Vagina (tissue), 2 donors: ENCODE data around the gene KRTAP10-1. TPM values are rescaled to one million over a fixed set of nuclear protein-coding genes. Genes with fewer than 3 reads are reported as not detected.

Experiments used
- DNase-seq, 2 donors: peaks; one replicate each; pipeline ENCODE4 v3.0.0-alpha.2; 2017; ENCODE audit errors: extremely low spot score in 2 of 2
- H3K27ac ChIP-seq: fragments of 200-600 bp; sonication (generic); one replicate; pipeline ENCODE4 v1.5.1; 2019
- H3K27me3 ChIP-seq: fragments of 200-600 bp; sonication (generic); one replicate; pipeline ENCODE4 v1.5.1; 2019
- H3K36me3 ChIP-seq, 2 donors: fragments of 200-600 bp; sonication (generic); one replicate each; pipeline ENCODE4 v1.5.1; 2017 to 2019
- H3K4me1 ChIP-seq: fragments of 200-600 bp; sonication (generic); one replicate; pipeline ENCODE4 v1.5.1; 2019
- H3K4me3 ChIP-seq, 2 donors: fragments of 200-600 bp; sonication (generic); 1 replicate in 1 of 2; 2 replicates in 1 of 2; pipeline ENCODE4 v1.5.1; 2016 to 2019
- H3K9me3 ChIP-seq: fragments of 200-600 bp; sonication (generic); one replicate; pipeline ENCODE4 v1.5.1; 2019
- CTCF ChIP-seq, 3 experiments: fragments of 450-650 bp in 2 of 3; fragments of 200-600 bp in 1 of 3; sonication (generic) in 1 of 3; IDR thresholded peaks; one replicate each; pipeline ENCODE4 v1.5.1; 2017 to 2019; ENCODE audit warnings: antibody characterized with exemption in 3 of 3, mild to moderate bottlenecking in 2 of 3, moderate library complexity in 2 of 3
- POLR2A ChIP-seq, 2 donors: fragments of 450-650 bp; IDR thresholded peaks; one replicate each; pipeline ENCODE4 v1.6.1; 2017; ENCODE audit warnings: antibody characterized with exemption in 2 of 2, mild to moderate bottlenecking in 2 of 2, moderate library complexity in 2 of 2
- POLR2AphosphoS5 ChIP-seq, 2 donors: sonication (generic); formaldehyde crosslinking; IDR thresholded peaks; one replicate each; pipeline ENCODE4 v1.9.0; 2017; ENCODE audit warnings: antibody characterized with exemption in 2 of 2, mild to moderate bottlenecking in 2 of 2, low read depth in 1 of 2; ENCODE audit not compliant: insufficient read depth in 1 of 2
- intact Hi-C: fragments of 100-400 bp; cut with DNase I; formaldehyde crosslinking; loops from one replicate; pipeline ENCODE4 v1.15.1; 2023
- total RNA-seq: library from RNA; depleted of rRNA; stranded (reverse); fragments of >200 nt; gene quantifications from one replicate; pipeline ENCODE4 v1.2.3, GENCODE V29; 2016

Gene KRTAP10-1
- total RNA-seq, 1 donor from 2014 or later = not detected

- Histone ChIP-seq H3K4me1 (no peaks in the 10 kb centered on the region), H3K27me3 (no peaks in the 10 kb centered on the region), H3K4me3 (no peak overlapping the region), H3K36me3 (no peaks in the 10 kb centered on the region), H3K27ac (peak overlapping the region; percentile 28), H3K9me3 (no peaks in the 10 kb centered on the region)
- DNase-seq = no peak
- intact Hi-C loops = no loop called here
- TF ChIP-seq CTCF (IDR thresholded peaks at IDR 0.05) (no peak), POLR2A (IDR thresholded peaks at IDR 0.05) (no peak), POLR2AphosphoS5 (IDR thresholded peaks at IDR 0.05; ENCODE audit: insufficient read depth in 1 of 2, low read depth in 1 of 2) (no peak)
Observed at GRCh38 chr21:44496564-44497550, 43.1 kb downstream of the KRTAP10-1 start.

- Histone ChIP-seq H3K27ac (no peak overlapping the region), H3K4me3 (no peak overlapping the region), H3K36me3 (no peaks in the 10 kb centered on the region), H3K4me1 (no peaks in the 10 kb centered on the region), H3K9me3 (no peaks in the 10 kb centered on the region), H3K27me3 (no peaks in the 10 kb centered on the region)
- intact Hi-C loops = no loop called here
- TF ChIP-seq CTCF (IDR thresholded peaks at IDR 0.05) (no peak), POLR2A (IDR thresholded peaks at IDR 0.05) (no peak), POLR2AphosphoS5 (IDR thresholded peaks at IDR 0.05; ENCODE audit: insufficient read depth in 1 of 2, low read depth in 1 of 2) (no peak)
- no peak for DNase-seq
Observed at GRCh38 chr21:44495611-44496563, 44.1 kb downstream of the KRTAP10-1 start.

GRCh38 chr21:44494956-44495355 is 45.0 kb downstream of the KRTAP10-1 start:
- no peaks in the 10 kb centered on the region for H3K9me3 ChIP-seq
- H3K4me3 ChIP-seq = no peak overlapping the region
- no peaks in the 10 kb centered on the region for H3K27me3 ChIP-seq
- no peak for TF ChIP-seq CTCF (IDR thresholded peaks at IDR 0.05)
- no peaks in the 10 kb centered on the region for H3K4me1 ChIP-seq
- no peaks in the 10 kb centered on the region for H3K36me3 ChIP-seq
- H3K27ac ChIP-seq = no peak overlapping the region
- intact Hi-C loops = no loop called here
- DNase-seq = no peak

DNA sequence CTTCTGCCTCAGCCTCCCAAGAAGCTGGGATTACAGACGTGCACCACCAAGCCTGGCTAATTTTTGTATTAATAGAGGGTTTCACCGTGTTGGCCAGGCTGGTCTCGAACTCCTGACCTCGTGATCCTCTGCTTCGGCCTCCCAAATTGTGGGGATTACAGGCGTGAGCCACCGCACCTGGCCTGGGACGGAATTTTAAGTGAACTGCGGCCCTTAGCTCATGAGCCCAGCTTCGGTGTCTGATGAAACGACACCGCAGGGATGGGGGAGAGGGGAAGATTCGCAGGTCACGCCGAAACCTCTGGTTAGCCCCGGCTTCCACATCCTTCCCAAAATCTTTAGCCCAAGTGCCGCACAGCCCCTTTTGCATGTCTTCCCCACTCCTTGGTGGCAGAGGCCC is 45.6 kb downstream of the KRTAP10-1 start:
- no peaks in the 10 kb centered on the region for H3K4me1 ChIP-seq
- no peak overlapping the region for H3K27ac ChIP-seq
- no peaks in the 10 kb centered on the region for H3K36me3 ChIP-seq
- H3K4me3 ChIP-seq = no peak overlapping the region
- no peaks in the 10 kb centered on the region for H3K9me3 ChIP-seq
- no peak for DNase-seq
- H3K27me3 ChIP-seq = no peaks in the 10 kb centered on the region
- no peak for TF ChIP-seq CTCF (IDR thresholded peaks at IDR 0.05)
- no peak for TF ChIP-seq POLR2A (IDR thresholded peaks at IDR 0.05)
- no peak for TF ChIP-seq POLR2AphosphoS5 (IDR thresholded peaks at IDR 0.05; ENCODE audit: insufficient read depth in 1 of 2, low read depth in 1 of 2)
- intact Hi-C loops = no loop called here
